Suppressor macrophage treated with lipopolysaccharide for 1 hour (primary cell): ENCODE measurements around the gene EDA.

Experiments
- DNase-seq, 3 donors: peaks; one replicate each; pipeline ENCODE4 v3.0.0-alpha.2; 2020 to 2022

The EDA gene

DNA sequence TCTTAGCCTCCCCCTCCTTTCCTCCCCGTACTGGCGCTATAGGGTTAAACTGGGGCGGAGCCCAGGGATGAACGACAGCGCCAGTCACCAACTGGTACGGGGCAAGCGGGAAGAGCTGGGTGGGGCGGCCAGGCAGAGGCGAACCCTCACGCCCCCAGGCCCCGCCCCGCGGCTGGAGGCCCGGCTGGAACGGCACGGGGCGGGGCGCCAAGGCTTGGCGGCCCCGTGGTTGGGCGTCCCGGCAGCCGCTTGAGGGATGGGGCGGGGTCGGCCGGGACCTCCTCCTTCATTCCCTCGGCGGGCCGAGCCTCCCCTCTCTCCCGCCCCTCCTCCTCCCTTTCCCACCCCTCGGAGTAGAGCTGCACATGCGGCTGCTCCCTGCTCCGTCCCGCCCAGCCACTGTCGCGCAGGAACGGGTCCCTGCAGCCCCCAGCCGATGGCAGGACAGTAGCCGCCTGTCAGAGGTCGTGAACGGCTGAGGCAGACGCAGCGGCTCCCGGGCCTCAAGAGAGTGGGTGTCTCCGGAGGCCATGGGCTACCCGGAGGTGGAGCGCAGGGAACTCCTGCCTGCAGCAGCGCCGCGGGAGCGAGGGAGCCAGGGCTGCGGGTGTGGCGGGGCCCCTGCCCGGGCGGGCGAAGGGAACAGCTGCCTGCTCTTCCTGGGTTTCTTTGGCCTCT is at the start of gene EDA:
Gene EDA, plus strand, starts transcription at position 335 of the 678 bp plus-strand sequence.
- DNase-seq: peak; percentile 84 to 93 (median 88)

DNA sequence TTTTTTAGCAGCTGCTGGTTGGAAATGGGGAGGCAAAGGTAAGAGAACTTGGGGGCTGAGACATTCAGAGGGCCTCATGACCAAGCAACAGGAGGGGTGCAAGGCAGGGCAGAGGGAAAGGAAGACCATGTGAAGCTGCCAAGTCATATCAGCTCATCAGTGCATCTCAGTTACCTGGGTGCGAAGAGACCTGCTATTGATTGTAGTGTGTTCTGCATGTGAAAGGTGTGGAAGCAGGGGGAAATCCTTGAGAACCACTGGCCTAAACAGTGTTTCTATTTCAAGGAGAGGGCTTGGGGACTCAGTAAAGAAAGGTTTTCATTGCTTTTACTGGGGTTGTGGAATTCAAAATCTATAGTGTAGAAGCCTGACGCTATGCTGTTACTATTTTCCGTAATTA is 47.1 kb upstream of the EDA start:
- no peak for DNase-seq

- no peak for DNase-seq
Observed at GRCh38 chrX:69597399-69597798, 18.5 kb upstream of the EDA start.

DNA sequence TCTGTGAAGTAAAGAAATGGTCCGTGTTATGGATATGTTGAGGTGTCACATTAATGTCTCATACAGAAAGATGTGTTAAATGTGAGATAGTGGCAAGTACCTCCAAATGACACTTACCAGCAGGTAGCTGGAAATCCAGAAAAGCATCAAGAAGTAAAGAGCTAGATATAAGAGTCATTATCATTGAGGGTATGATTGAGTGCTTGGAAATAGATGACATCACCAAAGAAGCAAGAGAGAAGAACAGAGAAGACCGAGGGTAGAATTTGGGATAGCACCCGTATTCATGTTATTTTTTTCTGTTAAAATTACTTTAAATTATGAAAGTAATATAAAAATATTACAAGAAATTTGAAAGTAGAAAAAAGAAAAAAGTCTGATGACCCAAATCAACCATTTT is 15.7 kb upstream of the EDA start:
- no peak for DNase-seq

- DNase-seq: no peak
Observed at GRCh38 chrX:69603566-69604194, 12.2 kb upstream of the EDA start.

- DNase-seq: no peak
Observed at GRCh38 chrX:69605521-69605920, 10.4 kb upstream of the EDA start.

DNA sequence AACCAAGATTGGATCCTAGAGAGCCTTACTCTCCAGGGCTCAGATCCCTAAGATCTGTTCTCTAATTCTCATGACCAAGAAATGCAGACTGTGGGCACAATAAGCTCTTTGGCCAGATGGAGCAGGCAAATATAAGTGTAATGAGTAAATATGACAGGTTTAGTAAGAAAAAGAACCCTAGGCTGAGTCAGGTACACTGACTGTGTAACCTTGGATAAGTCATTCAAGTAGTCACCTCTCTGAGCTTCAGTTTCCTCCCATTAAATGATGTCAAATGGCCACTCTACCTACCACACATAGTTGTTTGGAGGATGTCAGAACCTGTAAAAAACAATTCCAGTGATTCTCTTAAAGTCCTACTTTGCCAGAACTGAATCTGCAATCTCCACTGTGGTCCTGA is 8.3 kb upstream of the EDA start:
- DNase-seq: no peak

GRCh38 chrX:69613946-69614345 is 2.0 kb upstream of the EDA start:
- no peak for DNase-seq

DNA sequence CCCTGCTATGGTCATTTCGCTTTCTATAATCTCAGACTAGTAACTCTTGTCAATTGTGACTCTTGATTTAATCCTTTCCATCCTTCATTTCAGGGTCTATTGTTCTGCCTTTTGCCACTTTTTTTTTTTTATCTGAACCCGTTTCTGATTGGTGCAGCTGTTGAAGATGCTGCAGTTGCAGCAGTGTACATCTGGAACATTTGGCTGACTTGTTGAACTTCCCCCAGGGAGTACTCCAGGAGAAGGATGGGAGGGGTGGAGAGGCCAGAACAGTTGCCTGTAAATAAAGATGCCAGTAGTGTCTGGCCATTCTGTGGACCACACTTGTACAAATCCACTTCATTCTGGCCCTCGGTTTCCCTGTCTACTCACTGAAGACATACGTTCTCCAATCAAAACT is 1.0 kb upstream of the EDA start:
- DNase-seq: no peak

GRCh38 chrX:69615342-69615741 is 571 bp upstream of the EDA start:
- no peak for DNase-seq

DNA sequence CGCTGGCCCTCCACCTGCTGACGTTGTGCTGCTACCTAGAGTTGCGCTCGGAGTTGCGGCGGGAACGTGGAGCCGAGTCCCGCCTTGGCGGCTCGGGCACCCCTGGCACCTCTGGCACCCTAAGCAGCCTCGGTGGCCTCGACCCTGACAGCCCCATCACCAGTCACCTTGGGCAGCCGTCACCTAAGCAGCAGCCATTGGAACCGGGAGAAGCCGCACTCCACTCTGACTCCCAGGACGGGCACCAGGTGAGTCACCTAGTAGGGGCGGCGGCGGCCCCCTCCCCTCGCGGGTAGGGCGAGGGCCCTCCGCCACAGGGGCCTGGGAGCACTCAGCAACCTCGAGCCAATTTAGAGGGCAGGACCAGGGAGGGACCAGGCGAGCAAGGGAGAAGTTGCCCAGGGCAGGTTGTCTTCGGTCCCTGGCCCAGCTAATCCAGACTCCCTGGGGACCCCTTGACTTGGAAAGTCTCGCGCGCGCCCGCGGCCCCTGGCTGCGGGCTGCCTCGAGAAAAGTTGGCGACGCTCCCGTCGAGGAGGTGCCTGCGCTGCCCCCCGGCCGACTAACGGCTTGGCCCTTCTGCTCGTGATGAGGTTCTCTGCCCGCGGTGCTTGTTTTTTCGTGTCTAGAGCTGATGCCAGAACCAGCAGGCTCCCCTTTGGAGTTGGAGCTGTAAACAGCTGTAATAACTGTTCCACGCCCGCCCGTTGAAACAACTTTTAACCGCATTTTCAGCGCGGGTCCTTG is 717 bp downstream of the EDA start:
- DNase-seq: peak in 2 of 3 donors; percentile 2

DNA sequence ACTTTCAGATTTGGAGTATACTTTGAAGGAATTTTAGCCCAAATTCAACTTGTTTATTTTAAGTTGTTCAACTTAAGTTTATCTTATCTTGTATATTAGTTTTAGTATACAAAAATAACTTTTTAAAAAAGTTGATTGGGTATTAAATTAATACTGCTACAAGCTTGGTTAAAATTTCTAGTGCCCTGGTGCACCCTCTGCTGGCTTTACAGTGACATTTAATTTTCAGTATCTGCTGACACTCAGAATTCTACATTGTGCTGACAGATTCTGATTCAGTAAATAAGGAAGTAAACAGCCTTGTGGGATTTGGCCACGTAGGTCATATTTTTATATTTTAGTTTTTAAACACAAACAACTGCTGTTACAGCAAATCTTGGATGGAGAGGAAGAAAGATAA is 2.9 kb downstream of the EDA start:
- DNase-seq: peak; percentile 38 to 73 (median 64)

- no peak for DNase-seq
Observed at GRCh38 chrX:69626129-69626528, 10.2 kb downstream of the EDA start.

DNA sequence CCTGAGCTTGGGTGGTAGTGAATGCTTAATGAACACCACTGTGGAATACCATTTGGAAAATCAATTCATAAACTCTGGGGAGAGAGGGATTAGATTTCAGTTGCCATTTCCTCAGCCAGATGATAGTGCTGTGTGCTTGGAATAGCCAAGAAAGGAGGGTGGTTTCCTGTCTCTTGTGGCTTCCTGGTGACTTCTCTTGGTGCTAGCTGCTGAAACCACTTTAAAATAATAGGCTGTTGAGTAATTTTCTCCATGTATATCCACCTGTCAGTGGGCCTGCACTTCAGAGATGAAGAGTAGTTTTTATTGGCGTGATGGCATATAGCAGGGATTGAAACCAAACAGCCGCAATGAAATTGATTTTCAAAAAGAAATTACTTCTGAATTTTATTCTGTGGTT is 11.8 kb downstream of the EDA start:
- DNase-seq: no peak

DNA sequence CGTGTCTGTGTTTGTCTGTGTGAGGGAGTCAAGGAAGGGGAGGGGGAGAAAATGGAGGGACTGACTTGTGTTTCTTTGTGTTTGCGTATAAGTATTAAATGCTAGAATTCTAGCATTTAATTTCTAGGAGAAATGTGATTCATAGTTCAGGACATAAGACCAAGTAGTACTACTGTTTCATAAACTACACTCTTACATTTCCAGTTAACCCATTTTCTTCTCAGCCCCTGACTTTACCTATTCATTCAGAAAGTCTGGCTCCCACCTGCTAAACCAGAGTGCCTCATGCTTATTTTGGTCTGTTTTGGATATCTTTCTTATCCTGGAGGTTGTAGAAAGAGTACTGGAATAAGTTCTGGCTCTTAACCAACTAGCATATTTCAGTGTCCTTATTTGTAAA is 14.2 kb downstream of the EDA start:
- no peak for DNase-seq

DNA sequence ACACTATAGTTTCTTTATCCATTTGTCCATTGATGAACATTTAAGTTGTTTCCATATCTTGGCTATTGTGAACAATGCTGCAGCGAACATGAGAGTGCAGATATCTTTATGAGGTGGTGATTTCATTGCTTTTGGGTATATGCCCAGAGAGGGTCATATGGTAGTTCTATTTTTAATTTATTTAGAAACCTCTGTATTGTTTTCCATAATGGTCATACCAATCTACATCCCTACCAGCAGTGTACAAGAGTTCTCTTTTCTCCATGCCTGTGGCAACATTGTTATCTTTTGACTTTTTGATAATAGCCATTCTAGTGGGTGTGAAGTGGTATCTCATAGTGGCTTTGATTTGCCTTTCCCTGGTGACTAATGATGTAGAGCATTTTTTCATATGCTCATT is 48.8 kb downstream of the EDA start:
- DNase-seq: no peak

GRCh38 chrX:69670001-69670555 is 54.2 kb downstream of the EDA start:
- no peak for DNase-seq

GRCh38 chrX:69674891-69675290 is 59.0 kb downstream of the EDA start:
- DNase-seq: no peak

DNA sequence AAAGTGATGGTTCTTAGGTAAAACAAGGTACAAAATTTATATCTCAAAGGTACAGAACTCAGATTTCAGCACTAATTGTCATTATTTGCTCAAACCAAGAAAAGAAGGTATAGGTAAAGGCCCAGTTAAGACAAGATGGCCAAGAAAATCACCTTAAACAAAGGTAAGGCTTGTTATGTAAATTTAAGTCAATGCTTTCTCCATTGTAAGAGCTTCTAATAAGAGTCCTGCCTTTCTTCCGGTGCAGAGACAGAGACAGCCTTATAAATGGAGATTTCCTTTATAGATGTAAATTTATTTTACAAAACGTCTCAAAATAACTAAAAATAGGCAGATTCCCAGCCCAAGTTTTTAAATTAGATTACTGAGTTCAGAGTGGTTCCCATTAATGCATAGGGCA is 89.9 kb downstream of the EDA start:
- DNase-seq: no peak

DNA sequence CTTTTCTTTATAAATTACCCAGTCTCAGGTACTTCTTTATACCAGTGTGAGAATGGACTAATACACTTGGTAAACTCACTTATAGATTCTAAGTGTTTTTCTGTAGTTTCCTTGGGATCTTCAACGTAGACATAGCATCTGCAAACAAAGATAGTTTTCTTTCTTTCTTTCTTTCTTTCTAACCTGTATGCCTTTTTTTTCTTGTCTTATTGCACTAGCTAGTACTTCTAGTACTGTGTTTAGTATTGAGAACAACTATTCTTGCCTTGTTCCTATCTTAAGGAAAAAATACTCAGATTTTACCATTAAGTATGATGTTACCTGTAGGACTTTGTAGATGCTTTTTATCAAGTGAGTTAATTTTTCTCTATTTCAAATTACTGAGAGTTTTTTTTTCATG is 102.2 kb downstream of the EDA start:
- DNase-seq: no peak

DNA sequence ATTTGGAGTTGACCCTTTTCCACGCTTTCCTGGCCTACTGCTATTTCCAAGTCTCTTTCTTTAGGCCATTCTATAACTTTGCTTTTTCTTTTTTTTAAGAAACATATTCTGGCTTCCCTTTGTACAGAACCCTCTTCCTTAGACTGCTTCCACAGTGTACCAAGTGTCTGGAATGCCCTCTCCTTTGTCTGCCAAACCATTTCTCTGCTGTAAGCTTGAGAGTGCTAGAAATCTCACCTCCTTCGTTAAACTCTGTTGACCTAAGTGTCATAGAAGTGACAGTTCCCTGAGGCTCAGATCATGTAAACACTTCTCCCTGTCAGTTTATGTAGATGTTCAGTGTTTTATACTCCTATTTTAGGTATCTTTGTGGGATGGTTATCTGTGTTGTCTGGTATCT is 108.4 kb downstream of the EDA start:
- no peak for DNase-seq

DNA sequence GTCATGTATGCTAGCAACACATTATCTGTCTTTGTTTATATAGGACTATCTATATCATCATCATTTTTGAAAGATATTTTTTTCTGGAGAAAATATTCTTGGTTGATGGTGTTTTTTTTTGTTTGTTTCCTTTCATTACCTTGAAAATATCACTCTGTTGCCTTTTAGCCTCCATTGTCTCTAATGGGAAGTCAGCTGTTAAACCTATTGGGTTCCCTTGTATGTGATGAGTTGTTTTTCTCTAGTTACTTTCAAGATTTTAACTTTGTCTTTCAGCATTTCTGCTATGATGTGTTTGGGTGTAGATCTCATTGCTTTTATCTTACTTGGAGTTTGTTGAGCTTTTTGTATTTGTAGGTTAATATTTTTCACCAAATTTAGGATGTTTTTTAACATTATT is 124.4 kb downstream of the EDA start:
- no peak for DNase-seq

DNA sequence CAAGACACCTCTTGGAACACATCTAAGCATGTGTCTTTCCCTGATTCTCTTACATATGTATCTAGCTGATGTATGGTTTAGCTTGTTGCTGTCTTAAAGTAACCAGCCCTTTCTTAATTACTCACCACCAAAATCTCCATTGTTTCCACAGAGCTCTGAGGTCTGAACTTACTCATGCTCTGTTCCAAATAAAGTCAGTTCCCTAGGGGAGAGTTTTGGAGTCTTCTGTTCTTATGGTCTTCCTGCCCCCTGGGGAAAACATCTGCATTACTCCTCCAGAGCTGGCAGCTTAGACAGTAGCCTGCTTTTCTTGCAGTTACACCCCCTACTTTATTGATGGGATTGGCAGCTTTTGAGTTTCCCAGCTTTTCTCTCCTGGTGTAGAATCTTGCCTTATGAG is 125.8 kb downstream of the EDA start:
- no peak for DNase-seq

GRCh38 chrX:69746051-69746450 is 130.1 kb downstream of the EDA start:
- DNase-seq: no peak
